Measurements from ENCODE around the gene GLA.

GRCh38 chrX:101393530-101394305 lies 14.0 kb downstream of the GLA start:
- TF ChIP-seq CTCF (IDR thresholded peaks at IDR 0.05; ENCODE audit: borderline replicate concordance, extremely low read depth, low read length, poor library complexity, severe bottlenecking) (no peak), EZH2 (IDR thresholded peaks at IDR 0.05; ENCODE audit: borderline replicate concordance, low read depth, low read length, severe bottlenecking) (no peak)

Data from DND-41 (cell line).